GM18909 (cell line): ENCODE data around the gene RPA3.
"Not testable (repeated sequence)": the region's sequence is repeated elsewhere in the genome, so short reads cannot be mapped to it uniquely, and the experiment has no call there.

Experiments used
- ATAC-seq: cut with Tn5 transposase; IDR thresholded peaks from one replicate; pipeline ENCODE4 v1.9.1; 2021; ENCODE audit warnings: mild to moderate bottlenecking; ENCODE audit not compliant: unreplicated experiment, poor library complexity

RPA3 gene

GRCh38 chr7:7664291-7664690, 54.1 kb downstream of the RPA3 start:
- no peak for ATAC-seq

GRCh38 chr7:7662527-7662926, 55.9 kb downstream of the RPA3 start:
- no peak for ATAC-seq

- not testable (repeated sequence) for ATAC-seq
Observed at GRCh38 chr7:7656459-7656858, 61.9 kb downstream of the RPA3 start.

- ATAC-seq = no peak
Observed at GRCh38 chr7:7654964-7655715, 63.3 kb downstream of the RPA3 start.

- ATAC-seq = no peak
Observed at GRCh38 chr7:7653593-7654187, 64.7 kb downstream of the RPA3 start.

GRCh38 chr7:7652798-7653540, 65.4 kb downstream of the RPA3 start:
- ATAC-seq = no peak

- ATAC-seq = no peak
Observed at GRCh38 chr7:7651479-7651878, 66.9 kb downstream of the RPA3 start.

- no peak for ATAC-seq
Observed at GRCh38 chr7:7650682-7651206, 67.7 kb downstream of the RPA3 start.

- no peak for ATAC-seq
Observed at GRCh38 chr7:7647495-7648036, 70.8 kb downstream of the RPA3 start.

GRCh38 chr7:7642081-7642480, 76.3 kb downstream of the RPA3 start:
- no peak for ATAC-seq

- peak; percentile 19 for ATAC-seq
Observed at GRCh38 chr7:7641129-7641663, 77.2 kb downstream of the RPA3 start.

- peak; percentile 99 for ATAC-seq
Observed at GRCh38 chr7:7640221-7641128, 77.9 kb downstream of the RPA3 start, which contains the start of gene UMAD1. TSS of gene UMAD1 (plus strand) at chr7:7640752. CDS start at chr7:7673372, 32,620 bp downstream.

GRCh38 chr7:7639847-7640220, 78.6 kb downstream of the RPA3 start:
- ATAC-seq = no peak

- no peak for ATAC-seq
Observed at GRCh38 chr7:7639421-7639820, 79.0 kb downstream of the RPA3 start.

GRCh38 chr7:7630626-7631329, 87.6 kb downstream of the RPA3 start:
- ATAC-seq = no peak

GRCh38 chr7:7628476-7628875, 89.9 kb downstream of the RPA3 start:
- no peak for ATAC-seq

GRCh38 chr7:7620644-7621210, 97.7 kb downstream of the RPA3 start:
- no peak for ATAC-seq

GRCh38 chr7:7620236-7620635, 98.2 kb downstream of the RPA3 start:
- no peak for ATAC-seq

- ATAC-seq = no peak
Observed at GRCh38 chr7:7618410-7618809, 100.0 kb downstream of the RPA3 start.
